ENCODE measurements around the gene KANSL1. TPM values are rescaled to one million over a fixed set of nuclear protein-coding genes. Genes with fewer than 3 reads are reported as not detected.

KANSL1 gene
- total and polyA plus RNA-seq, 3 donors from 2014 or later, result 70.3 to 158 (median 152) TPM

DNA sequence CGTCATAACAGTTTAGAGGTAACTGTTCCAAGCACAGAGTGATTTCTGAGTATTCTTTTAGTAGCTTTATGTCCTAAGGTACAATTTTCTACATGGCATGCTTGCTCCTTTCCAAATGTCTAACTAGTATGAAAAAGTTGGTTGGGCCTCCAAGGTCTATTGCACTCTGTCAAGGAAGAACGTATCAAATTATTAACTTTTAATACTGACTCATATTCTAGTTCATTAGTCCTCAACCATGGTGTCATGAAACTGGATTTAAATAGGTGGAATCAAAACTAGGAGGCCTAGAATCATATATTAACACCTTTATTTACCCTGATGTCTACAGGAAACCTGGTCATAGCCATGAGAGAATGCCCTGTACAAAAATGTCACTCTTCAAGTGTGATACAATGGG, 132.8 kb downstream of the KANSL1 start:
- H3K36me3 ChIP-seq (ENCODE audit: low read depth, missing control alignments), result no peaks in the 10 kb centered on the region
- no peaks in the 10 kb centered on the region for H3K9me3 ChIP-seq
- 77 to 78% methylated on average over 2 of the region's 2 CpGs for WGBS, 2 donors
- no peak overlapping the region for H3K4me3 ChIP-seq
- no peak overlapping the region for H3K27ac ChIP-seq
- TF ChIP-seq POLR2A (IDR thresholded peaks at IDR 0.05) (no peak), CTCF (IDR thresholded peaks at IDR 0.05) (no peak)
- no peaks in the 10 kb centered on the region for H3K4me1 ChIP-seq
- DNase-seq, result no peak
- no peaks in the 10 kb centered on the region for H3K27me3 ChIP-seq
- intact Hi-C loops (cut with DNase I; ENCODE audit: low total_unique reads), result no loop called here

GRCh38 chr17:46059486-46059885, 133.7 kb downstream of the KANSL1 start:
- WGBS, 2 donors, result 92 to 93% methylated on average over 4 to 6 of the region's 6 CpGs
- H3K27me3 ChIP-seq, result no peaks in the 10 kb centered on the region
- H3K27ac ChIP-seq, result no peak overlapping the region
- TF ChIP-seq CTCF (IDR thresholded peaks at IDR 0.05), result no peak
- no peak for TF ChIP-seq POLR2A (IDR thresholded peaks at IDR 0.05)
- no peaks in the 10 kb centered on the region for H3K4me1 ChIP-seq
- no peak for DNase-seq
- H3K4me3 ChIP-seq, result no peak overlapping the region
- no peaks in the 10 kb centered on the region for H3K36me3 ChIP-seq (ENCODE audit: low read depth, missing control alignments)
- H3K9me3 ChIP-seq, result no peaks in the 10 kb centered on the region
- intact Hi-C loops (cut with DNase I; ENCODE audit: low total_unique reads), result no loop called here

DNA sequence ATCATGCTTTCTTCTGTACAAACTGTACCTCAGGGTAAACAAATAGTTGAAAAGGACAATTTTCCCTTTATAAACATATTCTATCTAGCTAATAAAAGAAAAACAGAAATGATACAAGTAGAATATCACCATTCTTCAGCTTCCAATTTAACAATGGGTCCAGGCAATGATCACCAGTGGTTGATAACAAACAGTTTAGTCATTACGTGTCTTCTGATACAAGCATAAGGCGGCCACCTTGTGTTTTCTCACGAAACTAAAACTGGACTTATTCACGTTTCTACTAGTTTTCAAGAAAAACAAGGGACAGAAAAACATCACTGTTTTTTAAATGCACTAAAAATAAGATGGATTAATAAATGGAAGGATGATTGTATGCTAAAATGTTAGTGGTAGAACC, 135.9 kb downstream of the KANSL1 start:
- H3K4me1 ChIP-seq, result no peaks in the 10 kb centered on the region
- H3K9me3 ChIP-seq, result no peaks in the 10 kb centered on the region
- 70 to 79% methylated on average over 4 of the region's 4 CpGs for WGBS, 2 donors
- intact Hi-C loops (cut with DNase I; ENCODE audit: low total_unique reads), result no loop called here
- DNase-seq, result no peak
- no peaks in the 10 kb centered on the region for H3K27me3 ChIP-seq
- H3K27ac ChIP-seq, result no peak overlapping the region
- no peaks in the 10 kb centered on the region for H3K36me3 ChIP-seq (ENCODE audit: low read depth, missing control alignments)
- H3K4me3 ChIP-seq, result no peak overlapping the region
- TF ChIP-seq POLR2A (IDR thresholded peaks at IDR 0.05) (no peak), CTCF (IDR thresholded peaks at IDR 0.05) (no peak)

- no peak for TF ChIP-seq CTCF (IDR thresholded peaks at IDR 0.05)
- no peak for TF ChIP-seq POLR2A (IDR thresholded peaks at IDR 0.05)
- H3K4me1 ChIP-seq, result no peaks in the 10 kb centered on the region
- no peak for DNase-seq
- no peaks in the 10 kb centered on the region for H3K9me3 ChIP-seq
- no peaks in the 10 kb centered on the region for H3K36me3 ChIP-seq (ENCODE audit: low read depth, missing control alignments)
- H3K27me3 ChIP-seq, result no peaks in the 10 kb centered on the region
- no peak overlapping the region for H3K27ac ChIP-seq
- 50 to 75% methylated on average over 4 of the region's 4 CpGs for WGBS, 2 donors
- no peak overlapping the region for H3K4me3 ChIP-seq
- intact Hi-C loops (cut with DNase I; ENCODE audit: low total_unique reads), result no loop called here
Observed at GRCh38 chr17:46056800-46057304, 136.4 kb downstream of the KANSL1 start.

DNA sequence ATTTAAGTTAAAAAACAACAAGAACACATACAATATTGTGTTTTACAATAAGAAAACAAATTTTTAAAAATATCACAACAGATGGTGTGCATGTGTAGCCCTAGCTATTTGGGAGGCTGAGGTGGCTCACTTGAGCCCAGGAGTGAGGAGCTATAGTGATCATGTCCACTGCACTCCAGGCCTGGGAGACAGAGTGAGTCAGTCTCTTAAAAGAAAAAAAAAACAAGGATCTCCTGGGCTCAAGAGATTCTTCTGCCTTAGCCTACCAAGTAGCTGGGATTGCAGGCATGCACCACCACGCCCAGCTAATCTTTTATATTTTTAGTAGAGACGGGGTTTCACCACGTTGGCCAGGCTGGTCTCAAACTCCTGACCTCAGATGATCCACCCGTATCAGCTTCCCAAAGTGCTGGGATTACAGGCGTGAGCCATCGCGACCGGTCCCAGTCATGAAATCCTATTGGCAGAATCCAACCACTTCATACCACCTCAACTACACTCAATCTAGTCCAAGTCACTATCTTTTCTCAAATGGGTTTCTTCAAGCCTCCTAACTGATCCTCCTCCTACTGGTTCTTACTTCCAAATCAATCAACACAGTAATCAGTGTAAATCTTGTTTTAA, 139.2 kb downstream of the KANSL1 start:
- H3K9me3 ChIP-seq, result no peaks in the 10 kb centered on the region
- H3K36me3 ChIP-seq (ENCODE audit: low read depth, missing control alignments), result peaks cover 4% of the 10 kb centered on the region
- no peaks in the 10 kb centered on the region for H3K27me3 ChIP-seq
- TF ChIP-seq CTCF (IDR thresholded peaks at IDR 0.05) (no peak), POLR2A (IDR thresholded peaks at IDR 0.05) (no peak)
- H3K4me1 ChIP-seq, result no peaks in the 10 kb centered on the region
- intact Hi-C loops (cut with DNase I; ENCODE audit: low total_unique reads), result no loop called here
- DNase-seq, result no peak
- no peak overlapping the region for H3K4me3 ChIP-seq
- no peak overlapping the region for H3K27ac ChIP-seq
- WGBS, 2 donors, result 94 to 95% methylated on average over 8 of the region's 8 CpGs
